D721Med (cell line): ENCODE results near the gene PDLIM7.

Experiments
- DNase-seq: peaks from one replicate; pipeline ENCODE4 v3.0.0; 2011; ENCODE audit warnings: low spot score; ENCODE audit not compliant: insufficient read length
- FAIRE-seq: peaks from 2 replicates; lab custom pipeline; 2011; peaks lifted over from hg19 to GRCh38; lab: Jason Lieb, UNC
- CTCF ChIP-seq: IDR thresholded peaks from 2 replicates; pipeline ENCODE4 v1.5.1; 2012; ENCODE audit warnings: mild to moderate bottlenecking, control low read depth; ENCODE audit not compliant: insufficient read depth; ENCODE audit errors: missing control alignments

The PDLIM7 gene

DNA sequence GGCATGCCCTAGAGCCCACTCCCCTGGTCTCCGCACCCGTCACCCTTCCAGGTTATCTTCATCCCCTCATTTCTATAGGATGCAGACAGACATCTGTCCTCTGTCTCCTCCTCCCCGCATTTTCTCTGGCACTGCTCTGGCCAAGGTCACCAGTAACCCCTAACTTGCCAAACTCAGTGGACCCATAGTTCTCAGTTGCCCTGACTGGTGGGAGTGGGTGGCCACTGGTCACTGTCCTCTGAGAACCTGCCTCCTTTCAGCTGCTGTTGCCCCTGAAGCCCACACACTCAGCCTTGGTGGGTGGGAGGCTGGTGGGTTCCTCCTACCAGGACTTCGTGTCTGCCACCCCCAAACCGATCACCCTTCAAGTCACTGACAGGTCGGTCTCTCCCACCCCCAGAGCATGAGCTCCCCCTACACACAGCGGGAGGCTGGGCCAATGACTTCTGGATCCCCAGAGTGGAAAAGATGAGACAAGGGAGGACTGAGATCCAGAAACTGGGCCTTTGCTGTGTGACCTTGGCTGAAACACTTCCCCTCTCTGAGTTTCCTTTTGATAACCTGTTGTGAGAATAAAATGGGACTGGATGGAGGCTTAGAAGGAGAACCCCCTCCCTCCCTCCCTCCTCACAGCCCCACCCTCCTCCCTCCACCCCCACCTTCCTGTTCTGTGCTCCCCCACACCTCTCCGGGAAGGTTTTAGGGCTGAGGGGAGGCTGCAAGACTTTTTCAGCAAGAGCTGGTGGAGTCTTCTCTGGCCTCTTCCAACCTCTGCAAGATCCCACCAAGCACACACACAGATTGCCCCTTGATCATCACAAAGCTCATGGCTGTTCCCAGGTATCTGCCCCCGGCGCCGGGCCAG is 21.6 kb downstream of the PDLIM7 start:
- DNase-seq, result no peak
- no peak for TF ChIP-seq CTCF
- no peak for FAIRE-seq

DNA sequence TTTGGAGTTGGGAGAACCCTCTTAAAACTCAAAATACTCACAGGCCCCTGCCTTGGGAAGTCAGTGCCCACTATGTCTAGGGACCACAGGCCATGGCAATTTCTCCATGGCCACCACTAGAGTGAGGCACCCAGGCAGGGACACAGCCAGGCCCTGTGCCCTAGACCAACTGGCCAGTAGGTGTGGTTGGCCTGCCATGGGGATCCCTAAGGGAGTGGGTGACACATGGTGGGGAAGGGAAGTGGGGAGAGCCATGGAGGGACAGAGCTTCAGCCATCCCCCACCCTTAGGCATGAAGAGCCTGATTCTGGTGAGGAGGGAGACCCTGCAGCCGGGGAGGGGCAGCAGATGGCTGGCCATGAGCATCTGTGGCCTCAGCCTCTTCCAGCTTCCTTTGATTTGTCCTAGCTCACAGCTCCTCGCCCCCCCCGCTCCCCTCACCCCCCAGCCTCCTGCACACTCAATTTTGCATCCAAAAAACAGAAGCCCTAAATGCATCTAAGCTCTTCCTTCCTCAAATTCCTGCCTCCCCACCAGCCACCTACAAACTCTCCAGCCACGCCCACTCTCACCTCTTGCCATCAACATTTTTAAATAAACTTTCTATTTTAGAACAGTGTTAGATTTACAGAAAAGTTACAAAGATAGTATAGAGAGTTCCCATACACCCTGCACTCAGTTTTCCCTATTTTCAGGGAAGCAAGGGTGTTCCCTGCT is 22.4 kb downstream of the PDLIM7 start:
- no peak for TF ChIP-seq CTCF
- FAIRE-seq, result no peak
- no peak for DNase-seq

DNA sequence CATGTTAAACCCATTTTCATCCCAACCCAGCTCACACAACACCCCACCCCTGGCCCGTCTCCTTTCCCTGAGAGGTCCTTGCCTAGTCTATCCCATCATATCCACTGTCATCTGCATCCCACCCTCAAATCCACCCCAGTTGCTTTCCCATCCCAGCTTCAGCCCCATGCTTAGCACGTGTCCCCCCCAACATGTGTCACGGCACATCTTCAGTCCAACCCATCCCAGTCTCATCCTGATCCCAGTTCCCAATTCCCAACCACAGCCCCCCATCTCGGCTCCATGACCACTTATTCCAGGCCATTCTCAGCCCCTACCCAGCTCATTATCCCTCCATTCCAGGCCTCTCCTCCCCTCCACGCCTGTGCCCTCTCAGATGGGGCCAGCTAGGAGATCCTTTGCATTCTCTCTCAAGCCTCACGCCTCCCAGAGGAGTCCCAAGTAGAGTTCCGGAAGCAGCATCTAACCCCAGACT is 23.4 kb downstream of the PDLIM7 start:
- FAIRE-seq (no peak), DNase-seq (no peak)
- TF ChIP-seq CTCF, result no peak

DNA sequence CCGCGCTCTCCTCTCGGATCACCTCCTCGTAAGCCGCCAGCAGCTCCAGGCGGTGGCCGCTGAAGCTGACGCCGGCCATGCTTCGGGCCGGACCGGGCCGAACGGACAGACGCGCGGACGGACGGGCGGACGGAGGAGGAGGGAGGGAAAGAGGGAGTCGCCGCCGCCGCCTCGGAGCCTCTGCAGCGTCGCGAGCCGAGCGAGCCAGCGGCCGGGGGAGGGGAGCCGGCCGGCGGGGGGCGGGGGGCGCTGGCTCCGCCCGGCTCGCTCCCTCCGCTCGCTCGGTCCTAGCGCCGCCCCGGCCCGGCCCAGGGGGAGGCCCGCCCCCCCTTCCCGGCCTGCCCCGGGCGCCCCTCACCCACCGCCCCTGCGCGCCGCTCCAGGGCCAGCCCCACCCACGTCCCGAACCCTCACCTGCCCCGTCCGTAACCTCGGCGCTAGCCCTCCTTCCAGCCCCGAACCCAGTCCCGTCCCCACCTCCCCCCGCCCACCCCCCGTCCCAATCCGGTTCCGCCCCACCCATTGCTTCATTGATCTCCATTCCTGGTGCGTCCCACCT is 23.9 kb downstream of the PDLIM7 start, which contains the start of gene DBN1:
DBN1 (minus strand) TSS at position 192 of the 559 bp plus-strand sequence; CDS start at position 79, 113 bp downstream.
- FAIRE-seq, result no peak
- DNase-seq, result peak; percentile 93
- no peak for TF ChIP-seq CTCF

- FAIRE-seq (no peak), DNase-seq (peak; percentile 62)
- TF ChIP-seq CTCF, result no peak
Measured at GRCh38 chr5:177472460-177473442, 24.7 kb downstream of the PDLIM7 start.

DNA sequence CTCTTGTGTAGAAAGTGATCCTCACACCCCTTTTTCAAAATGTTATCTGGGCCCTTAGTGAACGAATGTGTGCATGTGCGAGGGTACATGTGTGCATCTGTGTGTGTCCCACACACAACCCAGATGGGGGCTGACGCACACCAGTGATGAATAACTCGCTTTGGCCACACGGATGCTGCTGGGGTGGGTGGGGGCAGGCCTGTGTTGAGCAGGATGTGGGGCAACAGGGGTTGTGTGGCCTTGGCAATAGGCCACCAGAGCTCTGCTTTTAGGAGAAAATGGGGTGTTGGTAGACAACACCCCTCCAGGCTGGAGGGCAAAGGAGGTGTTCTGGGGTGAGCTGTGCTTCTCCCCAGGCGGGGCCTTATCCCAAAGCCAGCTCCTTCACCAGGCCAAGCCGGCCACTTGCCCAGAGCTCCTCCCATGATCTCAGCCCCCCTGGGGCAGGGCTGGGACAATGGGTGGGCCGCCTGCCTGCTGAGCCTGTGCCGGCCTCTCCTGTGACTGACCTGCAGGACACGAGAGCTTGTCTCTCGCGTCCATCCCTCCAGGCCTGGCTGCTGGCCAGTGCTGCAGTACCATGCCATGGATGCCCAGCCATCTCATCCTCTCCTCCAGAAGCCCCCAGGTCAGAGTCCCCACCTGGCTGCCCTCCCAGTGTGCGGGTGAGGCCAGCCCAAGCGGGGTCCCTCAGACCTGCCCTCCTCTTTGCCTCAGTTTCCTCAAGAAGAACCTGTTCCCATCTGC is 25.6 kb downstream of the PDLIM7 start:
- no peak for TF ChIP-seq CTCF
- no peak for FAIRE-seq
- no peak for DNase-seq
